NB4 (cell line): ENCODE data around the gene GABRG3.

Experiments
- DNase-seq: peaks from one replicate; pipeline ENCODE4 v3.0.0; 2010; ENCODE audit warnings: low read depth
- H3K4me3 ChIP-seq: one replicate; pipeline ENCODE4 v1.5.1; 2011; ENCODE audit warnings: mild to moderate bottlenecking, low read depth, low read length, moderate library complexity
- MYC ChIP-seq: IDR thresholded peaks from 2 replicates; pipeline ENCODE4 v1.6.1; 2011; ENCODE audit warnings: low read depth, low read length
- POLR2A ChIP-seq: IDR thresholded peaks from 2 replicates; pipeline ENCODE4 v1.6.1; 2011; ENCODE audit warnings: mild to moderate bottlenecking; ENCODE audit not compliant: insufficient read length; ENCODE audit errors: extremely low read depth
- TF ChIP-seq, protein P1 (sequence below): IDR thresholded peaks from one replicate; pipeline ENCODE4 v1.5.1; 2012; ENCODE audit warnings: low read depth, low read length
- TF ChIP-seq, protein P2 (sequence below): IDR thresholded peaks from 2 replicates; pipeline ENCODE4 v1.6.1; 2011; ENCODE audit warnings: low read depth, low read length

The GABRG3 gene

GRCh38 chr15:27065785-27066184, 94.8 kb downstream of the GABRG3 start:
- TF ChIP-seq, protein P1, sequence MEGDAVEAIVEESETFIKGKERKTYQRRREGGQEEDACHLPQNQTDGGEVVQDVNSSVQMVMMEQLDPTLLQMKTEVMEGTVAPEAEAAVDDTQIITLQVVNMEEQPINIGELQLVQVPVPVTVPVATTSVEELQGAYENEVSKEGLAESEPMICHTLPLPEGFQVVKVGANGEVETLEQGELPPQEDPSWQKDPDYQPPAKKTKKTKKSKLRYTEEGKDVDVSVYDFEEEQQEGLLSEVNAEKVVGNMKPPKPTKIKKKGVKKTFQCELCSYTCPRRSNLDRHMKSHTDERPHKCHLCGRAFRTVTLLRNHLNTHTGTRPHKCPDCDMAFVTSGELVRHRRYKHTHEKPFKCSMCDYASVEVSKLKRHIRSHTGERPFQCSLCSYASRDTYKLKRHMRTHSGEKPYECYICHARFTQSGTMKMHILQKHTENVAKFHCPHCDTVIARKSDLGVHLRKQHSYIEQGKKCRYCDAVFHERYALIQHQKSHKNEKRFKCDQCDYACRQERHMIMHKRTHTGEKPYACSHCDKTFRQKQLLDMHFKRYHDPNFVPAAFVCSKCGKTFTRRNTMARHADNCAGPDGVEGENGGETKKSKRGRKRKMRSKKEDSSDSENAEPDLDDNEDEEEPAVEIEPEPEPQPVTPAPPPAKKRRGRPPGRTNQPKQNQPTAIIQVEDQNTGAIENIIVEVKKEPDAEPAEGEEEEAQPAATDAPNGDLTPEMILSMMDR: no peak
- TF ChIP-seq POLR2A: no peak
- TF ChIP-seq, protein P2, sequence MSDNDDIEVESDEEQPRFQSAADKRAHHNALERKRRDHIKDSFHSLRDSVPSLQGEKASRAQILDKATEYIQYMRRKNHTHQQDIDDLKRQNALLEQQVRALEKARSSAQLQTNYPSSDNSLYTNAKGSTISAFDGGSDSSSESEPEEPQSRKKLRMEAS: no peak
- TF ChIP-seq MYC: no peak
- no peak overlapping the region for H3K4me3 ChIP-seq
- no peak for DNase-seq

DNA sequence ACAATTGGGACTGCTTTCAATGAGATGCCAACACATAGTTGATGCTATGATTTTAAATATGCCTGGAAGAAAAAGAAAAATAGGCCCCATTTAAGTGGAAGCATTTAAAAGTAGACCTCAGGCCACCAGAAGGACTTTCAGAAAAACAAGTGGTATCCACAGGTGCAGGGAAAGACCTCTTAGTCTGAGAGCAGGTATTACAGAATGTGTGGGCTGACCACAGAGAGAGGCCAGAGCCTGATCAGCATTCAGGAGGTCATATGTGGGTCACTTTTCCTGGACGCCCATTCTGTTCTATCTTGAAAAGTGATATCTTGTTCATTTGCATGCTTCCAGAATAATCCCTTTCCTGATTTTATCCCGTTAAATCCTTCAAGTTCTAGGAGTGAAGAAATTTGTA, 95.5 kb downstream of the GABRG3 start:
- DNase-seq: no peak
- H3K4me3 ChIP-seq: no peak overlapping the region
- TF ChIP-seq, protein P2: no peak
- TF ChIP-seq, protein P1: no peak
- TF ChIP-seq POLR2A (no peak), MYC (no peak)

GRCh38 chr15:27067175-27067574, 96.2 kb downstream of the GABRG3 start:
- no peak overlapping the region for H3K4me3 ChIP-seq
- no peak for DNase-seq
- TF ChIP-seq, protein P1: no peak
- TF ChIP-seq POLR2A (no peak), MYC (no peak)
- TF ChIP-seq, protein P2: no peak

DNA sequence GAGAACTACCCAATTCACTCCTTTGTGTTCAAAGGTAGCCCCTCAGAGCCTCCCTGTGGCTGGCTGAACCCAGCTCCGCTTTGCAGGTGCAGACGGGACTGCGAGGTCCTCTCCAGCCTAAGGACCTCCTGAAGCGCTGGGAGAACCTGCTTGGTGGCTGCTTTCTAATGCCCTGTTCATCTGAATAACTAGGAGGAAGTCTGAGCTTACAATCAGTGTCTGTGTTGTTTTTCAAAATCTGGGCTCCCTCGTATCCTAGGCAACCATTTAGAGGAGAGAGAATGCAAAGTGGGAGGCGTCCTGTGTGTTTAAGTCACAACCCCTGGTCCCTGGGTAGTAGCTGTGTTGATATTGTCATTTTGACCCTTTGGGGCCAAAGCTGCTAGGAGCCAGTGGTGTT, 99.9 kb downstream of the GABRG3 start:
- no peak for DNase-seq
- TF ChIP-seq MYC: no peak
- TF ChIP-seq, protein P2: no peak
- no peak for TF ChIP-seq POLR2A
- TF ChIP-seq, protein P1: no peak
- no peak overlapping the region for H3K4me3 ChIP-seq

GRCh38 chr15:27074179-27074578, 103.2 kb downstream of the GABRG3 start:
- no peak for DNase-seq
- no peak overlapping the region for H3K4me3 ChIP-seq
- TF ChIP-seq, protein P2: no peak
- TF ChIP-seq MYC (no peak), POLR2A (no peak)
- TF ChIP-seq, protein P1: no peak

- TF ChIP-seq POLR2A (no peak), MYC (no peak)
- TF ChIP-seq, protein P1: no peak
- TF ChIP-seq, protein P2: no peak
- no peak overlapping the region for H3K4me3 ChIP-seq
- DNase-seq: no peak
These were observed 106.8 kb downstream of the GABRG3 start for GRCh38 chr15:27077790-27078189.
